Choroid plexus epithelial cell (primary cell): ENCODE data around the gene SEPTIN1.
A peak's percentile ranks its signal among the peaks of the same experiment; 100 is the strongest.

Experiments
- DNase-seq: peaks from one replicate; pipeline ENCODE4 v3.0.0-alpha.2; 2010; ENCODE audit warnings: low read depth
- H3K4me3 ChIP-seq: 2 replicates; pipeline ENCODE4 v1.5.1; 2011; ENCODE audit warnings: low read depth, mild to moderate bottlenecking, control low read depth, low read length, moderate library complexity
- TF ChIP-seq, protein P1 (sequence below): conservative IDR thresholded peaks from 2 replicates; pipeline ENCODE4 v1.5.1; 2011; ENCODE audit warnings: low read depth, mild to moderate bottlenecking, control low read depth, inconsistent platforms, low read length, moderate library complexity

The SEPTIN1 gene

DNA sequence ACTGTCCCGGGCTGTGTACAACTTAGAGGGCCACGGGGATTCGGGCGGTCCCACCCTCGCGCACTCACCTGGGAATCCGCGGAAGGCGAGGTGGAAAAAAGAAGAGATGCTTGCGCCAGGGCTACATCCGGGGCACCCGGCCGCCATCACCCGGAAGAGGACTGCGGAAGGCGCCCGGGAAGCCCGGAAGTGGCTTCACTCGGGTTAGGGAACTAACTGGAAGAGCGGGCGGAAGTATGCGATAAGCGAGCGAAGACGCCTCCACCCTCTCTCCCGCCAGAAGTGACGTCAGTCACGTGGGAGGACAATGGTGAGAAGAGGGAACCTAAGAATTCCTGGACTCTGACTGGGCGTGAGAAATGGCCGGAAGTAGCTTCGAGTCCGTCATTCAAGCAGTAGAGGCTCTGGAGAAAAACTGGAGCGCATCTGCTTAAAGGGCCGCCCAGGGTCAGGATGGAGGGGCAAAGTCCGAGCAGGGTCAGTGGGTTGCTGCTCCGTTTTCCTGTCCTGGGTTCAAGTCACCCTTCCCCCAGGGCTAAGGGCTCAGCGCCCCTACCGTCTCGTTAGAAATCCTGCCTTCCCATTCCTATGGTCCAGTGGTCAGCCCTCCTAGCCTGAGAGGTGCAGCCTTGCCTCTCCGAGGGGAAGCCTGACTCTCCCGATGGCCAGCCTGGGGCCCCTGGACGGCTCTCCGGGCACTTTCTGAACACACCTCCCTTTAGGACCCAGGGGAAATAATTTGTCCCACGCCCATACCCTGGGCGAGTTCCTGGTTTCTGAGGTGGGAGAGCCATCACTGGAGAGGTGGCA lies 27.0 kb downstream of the SEPTIN1 start, which contains the start of gene CD2BP2:
TSS of gene CD2BP2 (minus strand) at position 165 of the 810 bp plus-strand sequence. CDS start 627 bp downstream, outside the sequence.
- peak within 1 kb of the TSS; percentile 98 for H3K4me3 ChIP-seq
- TF ChIP-seq, protein P1, sequence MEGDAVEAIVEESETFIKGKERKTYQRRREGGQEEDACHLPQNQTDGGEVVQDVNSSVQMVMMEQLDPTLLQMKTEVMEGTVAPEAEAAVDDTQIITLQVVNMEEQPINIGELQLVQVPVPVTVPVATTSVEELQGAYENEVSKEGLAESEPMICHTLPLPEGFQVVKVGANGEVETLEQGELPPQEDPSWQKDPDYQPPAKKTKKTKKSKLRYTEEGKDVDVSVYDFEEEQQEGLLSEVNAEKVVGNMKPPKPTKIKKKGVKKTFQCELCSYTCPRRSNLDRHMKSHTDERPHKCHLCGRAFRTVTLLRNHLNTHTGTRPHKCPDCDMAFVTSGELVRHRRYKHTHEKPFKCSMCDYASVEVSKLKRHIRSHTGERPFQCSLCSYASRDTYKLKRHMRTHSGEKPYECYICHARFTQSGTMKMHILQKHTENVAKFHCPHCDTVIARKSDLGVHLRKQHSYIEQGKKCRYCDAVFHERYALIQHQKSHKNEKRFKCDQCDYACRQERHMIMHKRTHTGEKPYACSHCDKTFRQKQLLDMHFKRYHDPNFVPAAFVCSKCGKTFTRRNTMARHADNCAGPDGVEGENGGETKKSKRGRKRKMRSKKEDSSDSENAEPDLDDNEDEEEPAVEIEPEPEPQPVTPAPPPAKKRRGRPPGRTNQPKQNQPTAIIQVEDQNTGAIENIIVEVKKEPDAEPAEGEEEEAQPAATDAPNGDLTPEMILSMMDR, result no peak
- peak; percentile 100 for DNase-seq

DNA sequence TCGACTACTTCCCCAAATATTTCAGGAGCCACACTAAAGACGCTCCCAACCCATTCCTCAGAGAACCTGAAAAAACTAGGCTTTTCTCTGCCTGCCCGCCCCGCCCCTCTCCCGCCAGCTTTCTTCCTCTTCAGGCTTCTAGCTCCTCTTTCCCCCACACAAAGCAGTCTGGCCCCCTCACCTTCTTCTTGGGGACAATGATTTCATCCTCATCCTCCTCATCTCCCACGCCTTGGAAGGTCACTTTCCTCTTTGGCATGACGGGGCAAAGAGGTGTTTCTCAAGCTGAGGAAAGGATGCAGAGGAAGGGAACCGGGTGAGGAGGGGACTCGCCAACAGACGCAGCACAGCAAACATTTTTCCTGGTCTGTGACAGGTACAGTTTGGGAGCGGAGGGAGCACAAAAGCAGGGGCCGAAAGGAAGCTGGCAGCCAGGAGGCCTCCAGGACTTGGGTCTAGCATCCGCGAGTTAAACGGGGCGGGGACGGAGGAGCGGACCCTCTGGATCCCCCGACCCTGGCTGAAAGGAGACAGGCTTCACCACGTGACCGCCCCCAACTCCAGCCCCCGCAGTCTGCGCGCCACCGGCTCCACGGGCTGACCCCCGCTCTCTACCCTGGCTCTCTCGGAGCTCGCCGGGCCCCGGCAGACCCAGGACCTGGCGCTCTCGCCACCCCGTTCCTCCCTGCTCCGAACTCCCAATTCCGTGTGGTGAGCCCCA lies 27.8 kb downstream of the SEPTIN1 start:
- TF ChIP-seq, protein P1, result no peak

DNA sequence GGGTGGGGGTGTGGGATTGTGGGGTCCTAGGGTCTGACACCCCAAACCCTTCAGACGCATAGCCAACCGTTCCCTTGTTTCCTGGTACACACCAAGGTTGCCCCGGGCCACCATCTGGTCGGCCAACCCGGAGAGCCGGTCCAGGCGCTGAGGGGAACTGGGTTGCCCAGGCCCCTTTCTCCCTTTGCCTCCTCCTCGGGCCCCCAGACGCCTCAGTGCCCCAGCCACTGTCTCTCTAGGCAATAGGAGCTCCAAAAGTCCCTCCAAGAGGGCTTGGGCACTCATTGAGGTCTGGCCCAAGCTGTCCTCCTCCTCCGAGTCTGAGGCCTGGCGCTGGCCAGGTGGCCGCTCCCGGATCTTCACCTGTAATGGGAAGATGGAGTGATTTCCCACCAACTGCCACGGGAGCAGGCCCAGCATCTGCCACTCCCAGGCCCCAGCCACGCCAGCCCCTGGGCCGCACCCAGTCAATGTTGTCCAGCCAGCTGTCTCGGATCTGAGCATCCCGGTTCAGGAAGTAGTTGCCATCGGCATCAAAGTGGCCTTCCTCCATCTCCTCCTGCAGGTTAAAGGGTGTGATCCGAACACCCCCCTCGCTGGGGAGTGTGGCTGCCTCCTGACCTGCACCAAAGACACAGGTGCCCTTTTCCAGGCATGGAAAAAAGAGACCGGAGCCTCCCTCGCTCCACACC lies 28.8 kb downstream of the SEPTIN1 start:
- H3K4me3 ChIP-seq, result no peak overlapping the region
- TF ChIP-seq, protein P1, result no peak
- no peak for DNase-seq

More for the DNA sequence above, 27.8 kb downstream of the SEPTIN1 start:
- peak overlapping the region; percentile 98 for H3K4me3 ChIP-seq
- DNase-seq, result no peak

DNA sequence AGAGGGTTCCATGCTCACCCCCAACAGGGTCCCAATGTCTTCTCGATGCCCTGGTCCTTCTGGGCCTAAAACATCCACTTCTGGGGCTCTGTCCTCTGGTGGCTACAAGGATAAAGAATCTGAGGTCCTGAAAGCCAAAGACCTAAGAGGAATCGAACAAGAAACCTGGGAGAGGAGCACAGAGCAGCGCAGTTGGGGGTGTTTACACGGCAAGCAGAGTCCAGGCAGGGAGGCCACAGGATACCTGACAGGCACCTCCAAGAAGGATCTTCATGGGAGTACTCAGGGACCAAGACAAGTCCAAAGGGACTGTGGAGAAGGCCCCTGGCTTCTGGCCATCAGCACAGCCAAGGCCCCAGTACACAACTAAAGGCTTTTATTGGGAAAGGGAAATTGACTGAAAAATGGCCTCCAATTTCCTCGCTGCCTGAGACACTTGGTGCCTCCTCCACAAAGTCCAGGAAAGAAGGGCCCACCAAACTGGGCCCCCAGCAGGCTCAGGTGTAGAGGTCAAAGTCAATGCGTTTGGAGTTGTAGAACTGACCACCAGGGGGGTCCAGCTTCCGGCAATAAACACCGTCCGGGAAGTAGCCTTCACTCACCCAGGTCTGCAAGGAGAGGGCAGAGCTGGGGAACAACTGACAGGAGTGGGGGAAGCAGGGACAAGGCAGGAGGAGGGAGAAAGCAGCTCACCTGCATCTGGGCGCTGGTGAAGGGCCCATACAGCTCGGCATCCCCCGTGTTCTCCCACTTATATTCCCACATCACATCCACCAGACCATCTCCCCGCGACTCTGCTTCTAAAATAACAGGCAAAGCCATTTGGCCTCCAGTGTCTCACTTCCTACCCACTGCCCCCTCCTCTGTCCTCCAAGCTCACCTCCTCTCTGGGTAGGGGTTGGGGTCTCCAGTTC lies 29.6 kb downstream of the SEPTIN1 start:
- H3K4me3 ChIP-seq, result no peak overlapping the region
- DNase-seq, result no peak
- TF ChIP-seq, protein P1, result peak; percentile 35

DNA sequence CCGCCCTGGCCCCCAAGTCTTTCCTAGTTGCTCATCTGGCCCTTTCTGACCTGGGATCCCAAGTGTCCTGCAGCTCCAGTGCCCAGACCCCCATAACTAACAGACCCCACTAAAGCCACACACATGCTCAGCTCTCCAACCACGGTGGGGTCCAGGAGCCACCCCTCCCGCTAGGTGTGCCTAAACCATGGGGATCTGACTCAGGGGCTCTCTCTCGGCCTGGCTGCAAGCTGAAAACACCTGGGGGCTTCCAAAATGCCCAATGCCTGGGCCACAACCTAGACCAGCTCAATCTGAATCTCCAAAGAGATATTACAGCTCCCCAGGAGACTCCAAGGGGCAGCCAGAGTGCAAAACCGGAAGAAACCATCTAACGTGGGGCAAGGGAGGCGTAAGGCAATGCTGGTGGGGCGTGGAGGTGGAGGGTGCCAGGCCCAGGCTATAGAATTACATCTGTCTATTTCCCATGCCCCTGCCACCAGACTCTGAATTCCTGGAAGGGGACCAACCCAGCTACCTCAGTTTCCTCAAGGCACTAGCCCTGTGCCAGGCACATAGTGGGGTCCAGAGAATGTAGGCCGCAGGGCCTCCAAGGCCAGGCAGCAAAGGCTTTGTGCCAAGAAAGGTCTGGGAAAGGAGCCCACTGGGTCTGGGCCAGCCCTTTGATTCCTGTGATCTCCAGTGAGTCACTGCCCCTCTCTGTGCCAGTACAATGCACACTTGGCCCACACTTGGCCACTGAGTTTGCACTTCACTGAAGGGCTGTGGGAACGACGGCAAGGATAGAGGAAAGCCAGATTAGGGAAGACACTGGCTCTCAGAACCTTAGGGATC lies 30.6 kb downstream of the SEPTIN1 start:
- DNase-seq, result peak; percentile 84
- TF ChIP-seq, protein P1, result no peak
- H3K4me3 ChIP-seq, result no peak overlapping the region
